ENCODE results near the gene MLPH.

Gene MLPH

DNA sequence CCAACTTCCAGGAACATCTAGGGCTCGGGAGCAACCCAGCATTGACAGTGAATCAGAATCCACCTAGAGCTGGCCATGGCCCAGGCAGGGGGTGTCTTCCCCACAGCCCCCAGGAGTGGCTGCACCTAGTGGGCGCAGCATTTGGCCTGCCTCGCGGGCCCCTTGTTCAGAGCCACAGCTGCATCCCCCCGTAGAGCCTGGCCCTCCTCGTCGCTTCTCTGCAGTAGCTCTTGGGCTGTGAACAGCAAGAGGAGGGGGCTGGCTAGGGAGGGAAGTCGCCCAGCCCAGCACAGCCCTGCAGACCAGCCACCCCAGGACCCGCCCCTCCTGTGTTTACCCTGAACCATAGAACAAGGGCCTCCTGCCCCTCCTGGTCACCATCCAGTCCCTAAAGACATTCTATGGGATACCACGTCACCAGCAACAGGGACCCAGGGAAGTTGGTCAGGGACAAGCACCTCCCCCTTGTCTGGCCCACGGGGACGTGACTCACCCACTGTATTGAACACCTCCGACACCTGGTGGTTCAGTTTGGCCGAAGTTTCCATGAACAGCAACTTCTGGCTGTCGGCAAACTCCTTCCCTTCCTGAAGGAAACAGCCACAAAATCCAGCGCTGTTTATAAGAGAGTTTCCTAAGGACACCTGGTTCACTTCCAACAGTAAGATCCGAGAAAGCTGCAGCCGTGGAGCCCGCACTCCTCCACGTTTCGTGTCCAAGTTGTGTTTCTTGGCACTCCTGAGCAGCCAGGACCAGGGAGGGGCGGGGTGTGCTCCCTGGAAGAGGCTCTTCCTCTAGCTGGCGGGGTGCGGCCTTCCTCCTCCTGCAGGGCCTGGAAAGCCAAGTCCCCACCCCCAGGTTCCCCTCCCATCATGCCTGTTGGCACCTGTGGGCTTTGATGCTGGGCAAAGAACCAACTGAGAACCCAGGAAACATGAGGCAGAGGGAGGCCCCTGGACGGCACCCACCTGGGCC, 88.1 kb downstream of the MLPH start:
- TF ChIP-seq EZH2phosphoT487 (conservative IDR thresholded peaks at IDR 0.05; ENCODE audit: low read length), result no peak
- TF ChIP-seq, protein P1, sequence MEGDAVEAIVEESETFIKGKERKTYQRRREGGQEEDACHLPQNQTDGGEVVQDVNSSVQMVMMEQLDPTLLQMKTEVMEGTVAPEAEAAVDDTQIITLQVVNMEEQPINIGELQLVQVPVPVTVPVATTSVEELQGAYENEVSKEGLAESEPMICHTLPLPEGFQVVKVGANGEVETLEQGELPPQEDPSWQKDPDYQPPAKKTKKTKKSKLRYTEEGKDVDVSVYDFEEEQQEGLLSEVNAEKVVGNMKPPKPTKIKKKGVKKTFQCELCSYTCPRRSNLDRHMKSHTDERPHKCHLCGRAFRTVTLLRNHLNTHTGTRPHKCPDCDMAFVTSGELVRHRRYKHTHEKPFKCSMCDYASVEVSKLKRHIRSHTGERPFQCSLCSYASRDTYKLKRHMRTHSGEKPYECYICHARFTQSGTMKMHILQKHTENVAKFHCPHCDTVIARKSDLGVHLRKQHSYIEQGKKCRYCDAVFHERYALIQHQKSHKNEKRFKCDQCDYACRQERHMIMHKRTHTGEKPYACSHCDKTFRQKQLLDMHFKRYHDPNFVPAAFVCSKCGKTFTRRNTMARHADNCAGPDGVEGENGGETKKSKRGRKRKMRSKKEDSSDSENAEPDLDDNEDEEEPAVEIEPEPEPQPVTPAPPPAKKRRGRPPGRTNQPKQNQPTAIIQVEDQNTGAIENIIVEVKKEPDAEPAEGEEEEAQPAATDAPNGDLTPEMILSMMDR (IDR thresholded peaks at IDR 0.05; ENCODE audit: insufficient read depth, low read length, poor library complexity, severe bottlenecking), result no peak
- Histone ChIP-seq H2AFZ (ENCODE audit: low read depth, low read length, severe bottlenecking) (no peak overlapping the region), H4K20me1 (ENCODE audit: low read depth, low read length) (no peaks in the 10 kb centered on the region), H3K4me2 (ENCODE audit: low read depth, low read length, poor library complexity, severe bottlenecking) (no peak overlapping the region), H3F3A (ENCODE audit: insufficient read depth) (no peaks in the 10 kb centered on the region), H3K9me2 (replicated peaks; ENCODE audit: insufficient read depth, low read length) (no peaks in the 10 kb centered on the region), H3K79me2 (ENCODE audit: insufficient read depth, low read length) (no peaks in the 10 kb centered on the region), H3K27me3 (ENCODE audit: low read length) (no peaks in the 10 kb centered on the region), H3K9me3 (ENCODE audit: insufficient read depth, low read length) (no peaks in the 10 kb centered on the region), H3K4me3 (ENCODE audit: insufficient read depth, low read length, poor library complexity, severe bottlenecking) (no peak overlapping the region), H3K36me3 (ENCODE audit: low read length) (no peaks in the 10 kb centered on the region), H3K9ac (ENCODE audit: low read length) (no peak overlapping the region), H3K27ac (ENCODE audit: low read depth, low read length) (no peak overlapping the region)

GRCh38 chr2:237575869-237576862, 89.1 kb downstream of the MLPH start:
- Histone ChIP-seq H3K4me3 (ENCODE audit: insufficient read depth, low read length, poor library complexity, severe bottlenecking) (no peak overlapping the region), H3K79me2 (ENCODE audit: insufficient read depth, low read length) (no peaks in the 10 kb centered on the region), H3K9me2 (replicated peaks; ENCODE audit: insufficient read depth, low read length) (no peaks in the 10 kb centered on the region), H3F3A (ENCODE audit: insufficient read depth) (no peaks in the 10 kb centered on the region), H3K9me3 (ENCODE audit: insufficient read depth, low read length) (no peaks in the 10 kb centered on the region), H3K27ac (ENCODE audit: low read depth, low read length) (no peak overlapping the region), H4K20me1 (ENCODE audit: low read depth, low read length) (no peaks in the 10 kb centered on the region), H3K9ac (ENCODE audit: low read length) (no peak overlapping the region), H3K27me3 (ENCODE audit: low read length) (no peaks in the 10 kb centered on the region), H3K36me3 (ENCODE audit: low read length) (no peaks in the 10 kb centered on the region), H3K4me2 (ENCODE audit: low read depth, low read length, poor library complexity, severe bottlenecking) (no peak overlapping the region), H2AFZ (ENCODE audit: low read depth, low read length, severe bottlenecking) (no peak overlapping the region)
- no peak for TF ChIP-seq EZH2phosphoT487 (conservative IDR thresholded peaks at IDR 0.05; ENCODE audit: low read length)
- TF ChIP-seq, protein P1 (IDR thresholded peaks at IDR 0.05; ENCODE audit: insufficient read depth, low read length, poor library complexity, severe bottlenecking), result no peak

GRCh38 chr2:237576974-237577373, 89.9 kb downstream of the MLPH start:
- Histone ChIP-seq H4K20me1 (ENCODE audit: low read depth, low read length) (no peaks in the 10 kb centered on the region), H3K27me3 (ENCODE audit: low read length) (no peaks in the 10 kb centered on the region), H3K9ac (ENCODE audit: low read length) (no peak overlapping the region), H3K4me2 (ENCODE audit: low read depth, low read length, poor library complexity, severe bottlenecking) (no peak overlapping the region), H3K36me3 (ENCODE audit: low read length) (no peaks in the 10 kb centered on the region), H2AFZ (ENCODE audit: low read depth, low read length, severe bottlenecking) (no peak overlapping the region), H3F3A (ENCODE audit: insufficient read depth) (no peaks in the 10 kb centered on the region), H3K79me2 (ENCODE audit: insufficient read depth, low read length) (no peaks in the 10 kb centered on the region), H3K9me3 (ENCODE audit: insufficient read depth, low read length) (no peaks in the 10 kb centered on the region), H3K4me3 (ENCODE audit: insufficient read depth, low read length, poor library complexity, severe bottlenecking) (no peak overlapping the region), H3K27ac (ENCODE audit: low read depth, low read length) (no peak overlapping the region), H3K9me2 (replicated peaks; ENCODE audit: insufficient read depth, low read length) (no peaks in the 10 kb centered on the region)
- TF ChIP-seq EZH2phosphoT487 (conservative IDR thresholded peaks at IDR 0.05; ENCODE audit: low read length), result no peak
- TF ChIP-seq, protein P1 (IDR thresholded peaks at IDR 0.05; ENCODE audit: insufficient read depth, low read length, poor library complexity, severe bottlenecking), result no peak
